PC-9 (cell line): ENCODE measurements around the gene SYF2. TPM values are rescaled to one million over a fixed set of nuclear protein-coding genes. Genes with fewer than 3 reads are reported as not detected.

Experiments used
- BruUV-seq: library from RNA; stranded (reverse); fragments of 400-500 nt; replicated peaks from 2 replicates; lab custom pipeline; 2021; lab: Mats Ljungman, UMichigan
- CTCF ChIA-PET: fragments of 300-600 bp; sonication (Branson Sonifier 250); formaldehyde crosslinking; loops from one replicate; lab custom pipeline; 2022; ENCODE audit warnings: antibody characterized with exemption; lab: Charles Lee
- POLR2A ChIA-PET: fragments of 300-600 bp; sonication (Branson Sonifier 250); formaldehyde crosslinking; loops from one replicate; lab custom pipeline; 2022; ENCODE audit warnings: antibody characterized with exemption; ENCODE audit not compliant: unreplicated experiment; lab: Charles Lee
- DNase-seq, 2 experiments: peaks; one replicate each; pipeline versions ENCODE4 v3.0.0 to v3.0.0-alpha.2; 2015 to 2022; ENCODE audit warnings: mixed read lengths in 1 of 2
- H2AFZ ChIP-seq: fragments of 200-600 bp; sonication (generic); 2 replicates; pipeline ENCODE4 v1.8.1; 2017; ENCODE audit warnings: antibody characterized with exemption
- H3F3A ChIP-seq: fragments of 200-600 bp; sonication (generic); 2 replicates; pipeline ENCODE4 v1.8.1; 2017; ENCODE audit warnings: antibody characterized with exemption, mild to moderate bottlenecking, low read depth; ENCODE audit not compliant: insufficient read depth
- H3K27ac ChIP-seq: fragments of 200-600 bp; sonication (generic); 2 replicates; pipeline ENCODE4 v1.6.1; 2016; ENCODE audit warnings: mixed run types
- H3K27me3 ChIP-seq: fragments of 200-600 bp; sonication (generic); 2 replicates; pipeline ENCODE4 v1.6.1; 2016; ENCODE audit warnings: low read depth, mixed run types; ENCODE audit not compliant: insufficient read depth
- H3K36me3 ChIP-seq: fragments of 200-600 bp; sonication (generic); 2 replicates; pipeline ENCODE4 v1.6.1; 2016; ENCODE audit warnings: low read depth, mixed run types
- H3K4me1 ChIP-seq: fragments of 200-600 bp; sonication (generic); replicated peaks from 2 replicates; pipeline ENCODE4 v1.6.1; 2016; ENCODE audit warnings: mixed run types; ENCODE audit not compliant: insufficient read depth
- H3K4me2 ChIP-seq: fragments of 200-600 bp; sonication (generic); 2 replicates; pipeline ENCODE4 v1.6.1; 2017; ENCODE audit warnings: mixed run types
- H3K4me3 ChIP-seq: fragments of 200-600 bp; sonication (generic); 2 replicates; pipeline ENCODE4 v1.6.1; 2016; ENCODE audit warnings: mixed run types
- H3K79me2 ChIP-seq: fragments of 200-600 bp; sonication (generic); 2 replicates; pipeline ENCODE4 v1.6.1; 2017; ENCODE audit warnings: low read depth, mixed run types
- H3K9me2 ChIP-seq: fragments of 200-600 bp; sonication (generic); 2 replicates; pipeline ENCODE4 v1.8.1; 2017; ENCODE audit warnings: mild to moderate bottlenecking; ENCODE audit not compliant: insufficient read depth
- H3K9me3 ChIP-seq: fragments of 200-600 bp; sonication (generic); 2 replicates; pipeline ENCODE4 v1.8.1; 2016; ENCODE audit warnings: low read depth; ENCODE audit not compliant: insufficient read depth
- H4K20me1 ChIP-seq: fragments of 200-600 bp; sonication (generic); 2 replicates; pipeline ENCODE4 v1.8.1; 2017; ENCODE audit not compliant: insufficient read depth
- EZH2 ChIP-seq: fragments of 200-600 bp; sonication (generic); IDR thresholded peaks from 2 replicates; pipeline ENCODE4 v1.8.0; 2017; ENCODE audit warnings: antibody characterized with exemption, low read depth
- intact Hi-C: fragments of 100-400 bp; cut with micrococcal nuclease; formaldehyde crosslinking; loops from one replicate; pipeline ENCODE4 v1.10.0; 2022; ENCODE audit not compliant: unreplicated experiment
- total RNA-seq: library from RNA; stranded (reverse); gene quantifications from 2 replicates; pipeline ENCODE4 v1.2.3, GENCODE V29; 2021
- TF ChIP-seq, protein P1 (sequence below): fragments of 200-600 bp; sonication (generic); conservative IDR thresholded peaks from 2 replicates; pipeline ENCODE4 v1.6.1; 2017; ENCODE audit warnings: mixed run types, antibody characterized with exemption, mild to moderate bottlenecking, moderate library complexity

Gene SYF2
- total RNA-seq, 1 experiment from 2014 or later = 48.1 TPM

DNA sequence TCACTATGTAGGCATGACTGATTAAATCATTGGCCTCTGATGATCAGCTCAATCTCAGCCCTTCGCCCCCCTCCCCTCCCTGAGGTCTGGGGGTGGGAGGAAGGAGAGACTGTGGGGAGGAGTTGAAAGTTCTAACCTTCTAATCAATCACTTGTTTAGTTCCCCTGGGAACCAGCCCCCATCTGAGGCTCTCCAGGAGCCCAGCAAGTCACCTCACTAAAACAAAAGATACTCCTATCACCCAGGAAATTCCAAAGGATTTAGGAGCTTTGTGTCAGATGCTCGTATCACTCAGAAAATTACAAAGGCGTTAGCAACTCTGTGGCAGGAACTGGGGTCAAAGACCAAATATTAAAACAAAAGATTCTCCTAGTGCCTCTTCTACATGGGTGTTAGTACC lies 21.6 kb downstream of the SYF2 start:
- no peaks in the 10 kb centered on the region for H3K4me1 ChIP-seq
- TF ChIP-seq EZH2 = no peak
- TF ChIP-seq, protein P1, sequence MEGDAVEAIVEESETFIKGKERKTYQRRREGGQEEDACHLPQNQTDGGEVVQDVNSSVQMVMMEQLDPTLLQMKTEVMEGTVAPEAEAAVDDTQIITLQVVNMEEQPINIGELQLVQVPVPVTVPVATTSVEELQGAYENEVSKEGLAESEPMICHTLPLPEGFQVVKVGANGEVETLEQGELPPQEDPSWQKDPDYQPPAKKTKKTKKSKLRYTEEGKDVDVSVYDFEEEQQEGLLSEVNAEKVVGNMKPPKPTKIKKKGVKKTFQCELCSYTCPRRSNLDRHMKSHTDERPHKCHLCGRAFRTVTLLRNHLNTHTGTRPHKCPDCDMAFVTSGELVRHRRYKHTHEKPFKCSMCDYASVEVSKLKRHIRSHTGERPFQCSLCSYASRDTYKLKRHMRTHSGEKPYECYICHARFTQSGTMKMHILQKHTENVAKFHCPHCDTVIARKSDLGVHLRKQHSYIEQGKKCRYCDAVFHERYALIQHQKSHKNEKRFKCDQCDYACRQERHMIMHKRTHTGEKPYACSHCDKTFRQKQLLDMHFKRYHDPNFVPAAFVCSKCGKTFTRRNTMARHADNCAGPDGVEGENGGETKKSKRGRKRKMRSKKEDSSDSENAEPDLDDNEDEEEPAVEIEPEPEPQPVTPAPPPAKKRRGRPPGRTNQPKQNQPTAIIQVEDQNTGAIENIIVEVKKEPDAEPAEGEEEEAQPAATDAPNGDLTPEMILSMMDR = no peak
- ChIA-PET POLR2A (no interaction called here), CTCF (no interaction called here)
- no peak overlapping the region for H3K27ac ChIP-seq
- H2AFZ ChIP-seq = no peak overlapping the region
- no peaks in the 10 kb centered on the region for H3K9me3 ChIP-seq
- H3K79me2 ChIP-seq = no peaks in the 10 kb centered on the region
- BruUV-seq = no TSS peak
- no peaks in the 10 kb centered on the region for H3K9me2 ChIP-seq
- intact Hi-C loops = no loop called here
- no peaks in the 10 kb centered on the region for H3F3A ChIP-seq
- no peaks in the 10 kb centered on the region for H3K36me3 ChIP-seq
- H3K4me2 ChIP-seq = no peak overlapping the region
- H3K27me3 ChIP-seq = no peaks in the 10 kb centered on the region
- no peak overlapping the region for H3K4me3 ChIP-seq
- no peaks in the 10 kb centered on the region for H4K20me1 ChIP-seq
- no peak for DNase-seq

GRCh38 chr1:25209516-25209915 lies 22.8 kb downstream of the SYF2 start:
- BruUV-seq = no TSS peak
- ChIA-PET CTCF (no interaction called here), POLR2A (no interaction called here)
- no peaks in the 10 kb centered on the region for H3K9me3 ChIP-seq
- no peak overlapping the region for H3K27ac ChIP-seq
- H4K20me1 ChIP-seq = no peaks in the 10 kb centered on the region
- H3K27me3 ChIP-seq = no peaks in the 10 kb centered on the region
- H2AFZ ChIP-seq = no peak overlapping the region
- intact Hi-C loops = loop anchor here (10.0 kb wide), 1 partner anchor 95 kb away; no protein-coding TSS in a partner anchor
- H3K4me2 ChIP-seq = no peak overlapping the region
- H3K79me2 ChIP-seq = no peaks in the 10 kb centered on the region
- H3K4me3 ChIP-seq = no peak overlapping the region
- H3F3A ChIP-seq = no peaks in the 10 kb centered on the region
- H3K4me1 ChIP-seq = no peaks in the 10 kb centered on the region
- no peak for TF ChIP-seq EZH2
- TF ChIP-seq, protein P1 = no peak
- H3K36me3 ChIP-seq = no peaks in the 10 kb centered on the region
- no peak for DNase-seq
- H3K9me2 ChIP-seq = no peaks in the 10 kb centered on the region

- CTCF ChIA-PET = interaction anchor here (0.8 kb wide), 1 partner anchor 361 kb away, joined by 3 read pairs; no protein-coding TSS in a partner anchor
- BruUV-seq = no TSS peak
Measured at GRCh38 chr1:25208561-25209222, 23.6 kb downstream of the SYF2 start.

More at GRCh38 chr1:25208561-25209222, 23.6 kb downstream of the SYF2 start:
- TF ChIP-seq EZH2 = no peak
- TF ChIP-seq, protein P1 = no peak
- no peaks in the 10 kb centered on the region for H3K4me1 ChIP-seq
- intact Hi-C loops = loop anchor here (10.0 kb wide), 1 partner anchor 94 kb away; no protein-coding TSS in a partner anchor
- no peaks in the 10 kb centered on the region for H3K36me3 ChIP-seq
- no peak overlapping the region for H3K27ac ChIP-seq
- no peaks in the 10 kb centered on the region for H3K79me2 ChIP-seq
- no peak overlapping the region for H3K4me2 ChIP-seq
- H3K9me3 ChIP-seq = no peaks in the 10 kb centered on the region
- H3K27me3 ChIP-seq = no peaks in the 10 kb centered on the region
- H3K4me3 ChIP-seq = no peak overlapping the region
- POLR2A ChIA-PET = no interaction called here
- H3F3A ChIP-seq = no peaks in the 10 kb centered on the region
- H4K20me1 ChIP-seq = no peaks in the 10 kb centered on the region
- no peaks in the 10 kb centered on the region for H3K9me2 ChIP-seq
- no peak for DNase-seq
- no peak overlapping the region for H2AFZ ChIP-seq
